Liver (tissue), 9 donors: ENCODE data around the gene PHLPP1. TPM values are rescaled to one million over a fixed set of nuclear protein-coding genes. Genes with fewer than 3 reads are reported as not detected.

Experiments
- DNase-seq: peaks from one replicate; pipeline ENCODE4 v3.0.0-alpha.2; 2017; ENCODE audit warnings: low spot score
- H3K27ac ChIP-seq, 2 donors: one replicate each; pipeline ENCODE4 v1.7.0; 2013; ENCODE audit warnings: inconsistent platforms in 2 of 2, low read length in 2 of 2, control low read depth in 1 of 2, low read depth in 1 of 2, mild to moderate bottlenecking in 1 of 2
- H3K27me3 ChIP-seq, 4 donors: one replicate each; pipeline versions ENCODE4 v1.6.1 to v1.7.0; 2013; ENCODE audit warnings: low read length in 3 of 4, inconsistent platforms in 1 of 4, mild to moderate bottlenecking in 1 of 4, moderate library complexity in 1 of 4; ENCODE audit not compliant: control insufficient read depth in 4 of 4, insufficient read depth in 4 of 4
- H3K36me3 ChIP-seq, 4 donors: one replicate each; pipeline versions ENCODE4 v1.6.1 to v1.7.0; 2013; ENCODE audit warnings: low read length in 3 of 4, mild to moderate bottlenecking in 3 of 4, low read depth in 1 of 4, moderate library complexity in 1 of 4; ENCODE audit not compliant: control insufficient read depth in 4 of 4, insufficient read depth in 3 of 4
- H3K4me1 ChIP-seq, 4 donors: one replicate each; pipeline versions ENCODE4 v1.6.1 to v1.7.0; 2013; ENCODE audit warnings: low read length in 3 of 4, mild to moderate bottlenecking in 3 of 4, moderate library complexity in 1 of 4; ENCODE audit not compliant: control insufficient read depth in 4 of 4, insufficient read depth in 4 of 4
- H3K4me3 ChIP-seq, 3 donors: one replicate each; pipeline versions ENCODE4 v1.6.1 to v1.7.0; 2013; ENCODE audit warnings: low read length in 3 of 3, control low read depth in 1 of 3, low read depth in 1 of 3, mild to moderate bottlenecking in 1 of 3
- H3K9ac ChIP-seq, 2 donors: one replicate each; pipeline ENCODE4 v1.7.0; 2013; ENCODE audit warnings: low read length in 2 of 2, mild to moderate bottlenecking in 2 of 2, moderate library complexity in 2 of 2, control low read depth in 1 of 2, low read depth in 1 of 2
- H3K9me3 ChIP-seq, 4 donors: one replicate each; pipeline versions ENCODE4 v1.6.1 to v1.7.0; 2013; ENCODE audit warnings: low read length in 3 of 4; ENCODE audit not compliant: control insufficient read depth in 4 of 4
- CTCF ChIP-seq: fragments of 150-350 bp; IDR thresholded peaks from 2 replicates; pipeline ENCODE4 v1.5.1; 2017; ENCODE audit warnings: improper control_type of control experiment, low read depth, low read length; ENCODE audit not compliant: missing input control
- EGR1 ChIP-seq, 2 donors: IDR thresholded peaks; 2 replicates each; pipeline ENCODE4 v1.6.1; 2016 to 2018; ENCODE audit warnings: antibody characterized with exemption in 2 of 2, low read depth in 2 of 2
- FOXA1 ChIP-seq: IDR thresholded peaks from 2 replicates; pipeline ENCODE4 v1.6.1; 2016; ENCODE audit warnings: antibody characterized with exemption
- GABPA ChIP-seq, 2 donors: IDR thresholded peaks in 1 of 2; conservative IDR thresholded peaks in 1 of 2; 2 replicates each; pipeline ENCODE4 v1.6.1; 2016; ENCODE audit warnings: antibody characterized with exemption in 2 of 2, mild to moderate bottlenecking in 1 of 2, moderate library complexity in 1 of 2
- HNF4A ChIP-seq, 2 donors: conservative IDR thresholded peaks; 2 replicates each; pipeline ENCODE4 v1.6.1; 2016; ENCODE audit warnings: antibody characterized with exemption in 2 of 2, mild to moderate bottlenecking in 2 of 2
- HNF4G ChIP-seq: IDR thresholded peaks from 2 replicates; pipeline ENCODE4 v1.6.1; 2016; ENCODE audit warnings: antibody characterized with exemption
- JUND ChIP-seq, 2 donors: IDR thresholded peaks; 2 replicates each; pipeline ENCODE4 v1.6.1; 2016; ENCODE audit warnings: antibody characterized with exemption in 2 of 2
- MAX ChIP-seq: IDR thresholded peaks from 2 replicates; pipeline ENCODE4 v1.6.1; 2016; ENCODE audit warnings: antibody characterized with exemption
- NR2F2 ChIP-seq: IDR thresholded peaks from 2 replicates; pipeline ENCODE4 v1.6.1; 2016; ENCODE audit warnings: antibody characterized with exemption
- RAD21 ChIP-seq, 2 donors: IDR thresholded peaks; 2 replicates each; pipeline ENCODE4 v1.6.1; 2016; ENCODE audit warnings: antibody characterized with exemption in 2 of 2, mild to moderate bottlenecking in 2 of 2
- REST ChIP-seq: IDR thresholded peaks from 2 replicates; pipeline ENCODE4 v1.6.1; 2016; ENCODE audit warnings: antibody characterized with exemption, mild to moderate bottlenecking
- SP1 ChIP-seq: IDR thresholded peaks from 2 replicates; pipeline ENCODE4 v1.6.1; 2018; ENCODE audit warnings: antibody characterized with exemption, mild to moderate bottlenecking
- ZBTB33 ChIP-seq: IDR thresholded peaks from 2 replicates; pipeline ENCODE4 v1.6.1; 2016; ENCODE audit warnings: antibody characterized with exemption
- WGBS: extraction: QIAGEN DNeasy Blood & Tissue Kit; methylation state at CpG from one replicate; pipeline ENCODE4 v1.1.7; 2013; 5-methylcytosine and 5-hydroxymethylcytosine counted together
- polyA plus RNA-seq, 2 donors: library from polyadenylated mRNA; stranded (reverse) in 1 of 2; unstranded in 1 of 2; fragments of 200-250 nt in 1 of 2; fragments of >200 nt in 1 of 2; fragmentation: Nextera tagmentation in 1 of 2; extraction: Ambion mirVana in 1 of 2; gene quantifications; one replicate each; pipeline versions ENCODE4 v1.2.1 to v1.2.3, GENCODE V29; 2013 to 2015
- total RNA-seq, 2 donors: library from RNA; depleted of rRNA; stranded (reverse); fragments of >200 nt; gene quantifications; one replicate each; pipeline ENCODE4 v1.2.3, GENCODE V29; 2014
- donor health status: healthy.
- donor health status: healthy.
- donor health status: healthy.
- donor health status: healthy.
- donor health status: healthy.

PHLPP1 gene
- total and polyA plus RNA-seq, 4 donors: 4.2 to 14.5 (median 8.6) TPM

GRCh38 chr18:62964432-62964831 lies 249.1 kb downstream of the PHLPP1 start:
- DNase-seq: no peak
- WGBS: 46% methylated on average over 1 of the region's 1 CpG
- H3K27ac ChIP-seq: no peak overlapping the region

GRCh38 chr18:62967089-62967488 lies 251.7 kb downstream of the PHLPP1 start:
- Histone ChIP-seq H3K27me3 (no peaks in the 10 kb centered on the region), H3K9ac (no peak overlapping the region), H3K36me3 (peaks cover 1 to 19% (median 11%) of the 10 kb centered on the region in 4 donors), H3K4me3 (no peak overlapping the region), H3K27ac (no peak overlapping the region), H3K4me1 (no peaks in the 10 kb centered on the region), H3K9me3 (no peaks in the 10 kb centered on the region)
- 89% methylated on average over 4 of the region's 4 CpGs for WGBS
- no peak for TF ChIP-seq EGR1 (IDR thresholded peaks at IDR 0.05; ENCODE audit: low read depth in 2 of 2)
- no peak for TF ChIP-seq SP1
- TF ChIP-seq RAD21 (IDR thresholded peaks at IDR 0.05): no peak
- no peak for TF ChIP-seq CTCF
- TF ChIP-seq HNF4G: no peak
- no peak for TF ChIP-seq HNF4A (conservative IDR thresholded peaks at IDR 0.05)
- TF ChIP-seq FOXA1: no peak
- no peak for TF ChIP-seq GABPA (IDR thresholded peaks at IDR 0.05 in 1 of 2, conservative IDR thresholded peaks at IDR 0.05 in 1 of 2)
- no peak for TF ChIP-seq MAX
- TF ChIP-seq REST: no peak
- TF ChIP-seq ZBTB33: no peak
- TF ChIP-seq NR2F2: no peak
- no peak for TF ChIP-seq JUND (IDR thresholded peaks at IDR 0.05)
- no peak for DNase-seq

More at GRCh38 chr18:62964432-62964831, 249.1 kb downstream of the PHLPP1 start:
- Histone ChIP-seq H3K36me3 (peaks cover 1 to 16% (median 11%) of the 10 kb centered on the region in 4 donors), H3K9ac (no peak overlapping the region), H3K4me1 (no peaks in the 10 kb centered on the region), H3K9me3 (no peaks in the 10 kb centered on the region), H3K4me3 (no peak overlapping the region), H3K27me3 (no peaks in the 10 kb centered on the region)
- TF ChIP-seq HNF4A (conservative IDR thresholded peaks at IDR 0.05): peak in 1 of 2 donors; percentile 13
- TF ChIP-seq REST: no peak
- no peak for TF ChIP-seq SP1
- no peak for TF ChIP-seq MAX
- no peak for TF ChIP-seq RAD21 (IDR thresholded peaks at IDR 0.05)
